H9 (cell line): Measurements from ENCODE around the gene RDH14. TPM values are rescaled to one million over a fixed set of nuclear protein-coding genes. Genes with fewer than 3 reads are reported as not detected.
A peak's percentile ranks its signal among the peaks of the same experiment; 100 is the strongest.

Source experiments
- DNase-seq: peaks from one replicate; pipeline ENCODE4 v3.0.0-alpha.2; 2017
- H2AFZ ChIP-seq: one replicate; pipeline ENCODE4 v1.6.1; 2013; ENCODE audit warnings: mild to moderate bottlenecking, low read length, control low read depth, moderate library complexity
- H2AK5ac ChIP-seq: 2 replicates; pipeline ENCODE4 v1.6.1; 2013; ENCODE audit warnings: low read length, control low read depth, mixed read lengths; ENCODE audit not compliant: insufficient read length
- H2BK120ac ChIP-seq: one replicate; pipeline ENCODE4 v1.6.1; 2013; ENCODE audit warnings: low read depth, mild to moderate bottlenecking, low read length, control low read depth, inconsistent platforms; ENCODE audit not compliant: poor library complexity, severe bottlenecking
- H2BK12ac ChIP-seq: 2 replicates; pipeline ENCODE4 v1.6.1; 2013; ENCODE audit warnings: low read length, control low read depth, mixed read lengths, low read depth; ENCODE audit not compliant: insufficient read length
- H2BK15ac ChIP-seq: 2 replicates; pipeline ENCODE4 v1.6.1; 2013; ENCODE audit warnings: low read depth, low read length, control low read depth
- H2BK20ac ChIP-seq: one replicate; pipeline ENCODE4 v1.6.1; 2013; ENCODE audit warnings: low read depth, mild to moderate bottlenecking, low read length, control low read depth, inconsistent platforms; ENCODE audit not compliant: poor library complexity, severe bottlenecking
- H2BK5ac ChIP-seq: 2 replicates; pipeline ENCODE4 v1.6.1; 2013; ENCODE audit warnings: low read length, control low read depth, mixed read lengths; ENCODE audit not compliant: insufficient read length
- H3K14ac ChIP-seq: 2 replicates; pipeline ENCODE4 v1.6.1; 2013; ENCODE audit warnings: low read length, control low read depth; ENCODE audit not compliant: insufficient read depth
- H3K18ac ChIP-seq: 2 replicates; pipeline ENCODE4 v1.6.1; 2013; ENCODE audit warnings: low read depth, mild to moderate bottlenecking, mixed read lengths, low read length, control low read depth; ENCODE audit not compliant: insufficient read length
- H3K23ac ChIP-seq: 2 replicates; pipeline ENCODE4 v1.6.1; 2013; ENCODE audit warnings: low read length, control low read depth, mixed read lengths, low read depth; ENCODE audit not compliant: insufficient read length
- H3K23me2 ChIP-seq: 2 replicates; pipeline ENCODE4 v1.6.1; 2013; ENCODE audit warnings: low read depth, mild to moderate bottlenecking, mixed read lengths, low read length, control low read depth; ENCODE audit not compliant: insufficient read length, poor library complexity, severe bottlenecking
- H3K27ac ChIP-seq: 2 replicates; pipeline ENCODE4 v1.5.1; 2013; ENCODE audit warnings: low read length, control low read depth, mixed read lengths, low read depth; ENCODE audit not compliant: insufficient read length
- H3K27me3 ChIP-seq: 2 replicates; pipeline ENCODE4 v1.6.1; 2013; ENCODE audit warnings: low read length, control low read depth, inconsistent platforms; ENCODE audit not compliant: insufficient read depth
- H3K4ac ChIP-seq: 2 replicates; pipeline ENCODE4 v1.6.1; 2013; ENCODE audit warnings: low read depth, mild to moderate bottlenecking, control low read depth, inconsistent platforms, low read length, moderate library complexity
- H3K4me1 ChIP-seq: 2 replicates; pipeline ENCODE4 v1.6.1; 2013; ENCODE audit warnings: low read length, control low read depth, inconsistent platforms; ENCODE audit not compliant: insufficient read depth
- H3K4me2 ChIP-seq: 2 replicates; pipeline ENCODE4 v1.6.1; 2013; ENCODE audit warnings: low read length, control low read depth, mixed read lengths; ENCODE audit not compliant: insufficient read length, insufficient read depth
- H3K56ac ChIP-seq: 2 replicates; pipeline ENCODE4 v1.6.1; 2013; ENCODE audit warnings: low read depth, mild to moderate bottlenecking, mixed read lengths, low read length, control low read depth; ENCODE audit not compliant: insufficient read length
- H3K79me1 ChIP-seq: 2 replicates; pipeline ENCODE4 v1.6.1; 2013; ENCODE audit warnings: low read depth, mild to moderate bottlenecking, moderate library complexity, low read length, control low read depth, inconsistent platforms; ENCODE audit not compliant: insufficient read depth, poor library complexity, severe bottlenecking
- H3K79me2 ChIP-seq: 2 replicates; pipeline ENCODE4 v1.6.1; 2013; ENCODE audit warnings: low read length, control low read depth, inconsistent platforms; ENCODE audit not compliant: insufficient read depth
- H3K9ac ChIP-seq: 2 replicates; pipeline ENCODE4 v1.6.1; 2013; ENCODE audit warnings: low read length, control low read depth, mixed read lengths; ENCODE audit not compliant: insufficient read length; ENCODE audit errors: extremely low read depth
- H3K9me3 ChIP-seq: one replicate; pipeline ENCODE4 v1.6.1; 2013; ENCODE audit warnings: low read depth, low read length, inconsistent platforms; ENCODE audit not compliant: control insufficient read depth
- H3T11ph ChIP-seq: one replicate; pipeline ENCODE4 v1.6.1; 2013; ENCODE audit warnings: mild to moderate bottlenecking, low read length, control low read depth, inconsistent platforms
- H4K20me1 ChIP-seq: one replicate; pipeline ENCODE4 v1.6.1; 2013; ENCODE audit not compliant: control insufficient read depth, insufficient read length, insufficient read depth
- H4K5ac ChIP-seq: 2 replicates; pipeline ENCODE4 v1.6.1; 2013; ENCODE audit warnings: low read depth, mild to moderate bottlenecking, mixed read lengths, low read length, control low read depth; ENCODE audit not compliant: insufficient read length
- H4K8ac ChIP-seq: replicated peaks from 2 replicates; pipeline ENCODE4 v1.6.1; 2013; ENCODE audit warnings: low read length, control low read depth, mixed read lengths, low read depth; ENCODE audit not compliant: insufficient read length
- H4K91ac ChIP-seq: 2 replicates; pipeline ENCODE4 v1.6.1; 2013; ENCODE audit warnings: low read depth, mild to moderate bottlenecking, moderate library complexity, mixed read lengths, low read length, control low read depth; ENCODE audit not compliant: insufficient read length
- H3K27ac Mint-ChIP-seq, 3 experiments: 2 replicates in 2 of 3; 3 replicates in 1 of 3; pipeline ENCODE4 v1.8.0; 2020 to 2021; ENCODE audit warnings: mixed read lengths in 3 of 3, mild to moderate bottlenecking in 1 of 3, moderate library complexity in 1 of 3
- H3K27me3 Mint-ChIP-seq: 2 replicates; pipeline ENCODE4 v1.8.0; 2021; ENCODE audit warnings: low read depth, mild to moderate bottlenecking, moderate library complexity, mixed read lengths
- H3K36me3 Mint-ChIP-seq, 3 experiments: 2 replicates in 2 of 3; 3 replicates in 1 of 3; pipeline ENCODE4 v1.8.0; 2020 to 2021; ENCODE audit warnings: low read depth in 3 of 3, mixed read lengths in 3 of 3; ENCODE audit not compliant: insufficient read depth in 1 of 3
- H3K4me1 Mint-ChIP-seq, 2 experiments: 2 replicates each; pipeline ENCODE4 v1.8.0; 2020; ENCODE audit warnings: mixed read lengths in 2 of 2
- H3K4me3 Mint-ChIP-seq, 2 experiments: 2 replicates in 1 of 2; 3 replicates in 1 of 2; pipeline ENCODE4 v1.8.0; 2020 to 2021; ENCODE audit warnings: mild to moderate bottlenecking in 2 of 2, mixed read lengths in 2 of 2, moderate library complexity in 1 of 2
- H3K9me3 Mint-ChIP-seq, 2 experiments: 2 replicates in 1 of 2; 3 replicates in 1 of 2; pipeline ENCODE4 v1.8.0; 2020; ENCODE audit warnings: mild to moderate bottlenecking in 2 of 2, mixed read lengths in 2 of 2, moderate library complexity in 1 of 2
- WGBS: extraction: QIAGEN DNeasy Blood & Tissue Kit; methylation state at CpG from one replicate; pipeline ENCODE4 v1.1.7; 2013; ENCODE audit warnings: missing lambda C conversion rate, low lambda C conversion rate, mixed read lengths; ENCODE audit not compliant: insufficient read length; ENCODE audit errors: extremely low coverage; 5-methylcytosine and 5-hydroxymethylcytosine counted together
- long read RNA-seq: library from polyadenylated mRNA; unstranded; transcript quantifications from one replicate; pipeline ENCODE4 v2.0.0, GENCODE V29; 2020
- total RNA-seq: library from RNA; stranded (reverse); gene quantifications from 2 replicates; pipeline ENCODE4 v1.2.1, GENCODE V29; 2021
- TF ChIP-seq, protein P1 (sequence below): fragments of 200-600 bp; sonication (generic); conservative IDR thresholded peaks from 3 replicates; pipeline ENCODE4 v1.8.0; 2021; ENCODE audit warnings: antibody characterized with exemption, mild to moderate bottlenecking

Gene RDH14, protein sequence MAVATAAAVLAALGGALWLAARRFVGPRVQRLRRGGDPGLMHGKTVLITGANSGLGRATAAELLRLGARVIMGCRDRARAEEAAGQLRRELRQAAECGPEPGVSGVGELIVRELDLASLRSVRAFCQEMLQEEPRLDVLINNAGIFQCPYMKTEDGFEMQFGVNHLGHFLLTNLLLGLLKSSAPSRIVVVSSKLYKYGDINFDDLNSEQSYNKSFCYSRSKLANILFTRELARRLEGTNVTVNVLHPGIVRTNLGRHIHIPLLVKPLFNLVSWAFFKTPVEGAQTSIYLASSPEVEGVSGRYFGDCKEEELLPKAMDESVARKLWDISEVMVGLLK
- total RNA-seq: 23.4 and 25.5 TPM in 2 replicates
- long read RNA-seq, transcript RDH14-201 (2 exons, 1,587 nt): major isoform, 16 of 17 reads
- long read RNA-seq, partial matches to known transcripts: 0 of 17 reads
- long read RNA-seq, other reads (novel, unspliced or antisense): 0 of 17 reads

DNA sequence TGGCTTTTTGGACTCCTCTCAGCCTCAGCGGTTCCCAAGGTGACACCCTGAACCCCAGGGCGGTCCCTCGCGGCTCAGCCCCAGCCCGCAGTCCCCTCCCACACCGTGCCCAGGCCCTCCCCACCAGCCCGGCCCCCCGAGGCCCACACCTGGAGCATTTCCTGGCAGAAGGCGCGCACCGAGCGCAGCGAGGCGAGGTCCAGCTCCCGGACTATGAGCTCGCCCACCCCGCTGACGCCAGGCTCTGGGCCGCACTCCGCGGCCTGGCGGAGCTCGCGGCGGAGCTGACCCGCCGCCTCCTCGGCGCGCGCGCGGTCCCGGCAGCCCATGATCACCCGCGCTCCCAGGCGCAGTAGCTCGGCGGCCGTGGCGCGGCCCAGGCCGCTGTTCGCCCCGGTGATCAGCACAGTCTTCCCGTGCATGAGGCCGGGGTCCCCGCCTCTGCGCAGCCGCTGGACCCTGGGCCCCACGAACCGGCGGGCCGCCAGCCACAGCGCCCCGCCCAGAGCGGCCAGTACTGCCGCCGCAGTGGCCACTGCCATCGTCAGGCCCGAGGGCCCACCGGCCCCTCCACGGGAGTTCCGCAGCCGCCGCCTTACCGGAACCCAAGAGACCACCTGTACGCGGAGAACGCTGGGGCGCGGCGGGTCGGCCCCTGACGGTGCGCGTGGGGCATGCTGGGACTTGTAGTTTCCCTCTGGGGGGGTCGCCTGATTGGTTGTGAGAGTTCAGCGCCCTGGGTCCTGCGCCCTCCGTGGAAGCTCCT lies at the start of gene RDH14:
Gene RDH14 (minus strand): TSS at position 623 of the 766 bp plus-strand sequence. CDS start 81 bp downstream, at position 542.
- H3K56ac ChIP-seq: no peak within 1 kb of the TSS
- no peak within 1 kb of the TSS for H3K23ac ChIP-seq
- H2BK120ac ChIP-seq: no peak within 1 kb of the TSS
- peaks cover 4% of the 10 kb centered on the region; the same call in 1 of the 2 replicates for H3K79me2 ChIP-seq
- H3K14ac ChIP-seq: peak within 1 kb of the TSS; percentile 5; the same call in 1 of the 2 replicates
- no peak within 1 kb of the TSS for H2BK12ac ChIP-seq
- H3K79me1 ChIP-seq: peaks cover 4% of the 10 kb centered on the region
- no CpG with 5 or more reads among the region's 81 CpGs for WGBS
- H3K9me3 Mint-ChIP-seq: no peaks in the 10 kb centered on the region
- peak within 1 kb of the TSS; percentile 91 to 93 for H3K4me3 Mint-ChIP-seq
- H3T11ph ChIP-seq: no peak within 1 kb of the TSS
- H3K27ac ChIP-seq: no peak within 1 kb of the TSS
- H3K27me3 Mint-ChIP-seq: peaks cover 1% of the 10 kb centered on the region; the same call in 1 of the 2 replicates
- no peak within 1 kb of the TSS for H2AFZ ChIP-seq
- peak within 1 kb of the TSS; percentile 62 for H3K9ac ChIP-seq
- peaks cover 5 to 7% (median 6%) of the 10 kb centered on the region in 3 experiments for H3K36me3 Mint-ChIP-seq
- no peak within 1 kb of the TSS for H4K8ac ChIP-seq
- H3K4ac ChIP-seq: no peak within 1 kb of the TSS
- peak within 1 kb of the TSS; percentile 74 for H3K4me2 ChIP-seq
- H3K27ac Mint-ChIP-seq: peak within 1 kb of the TSS; percentile 66 to 97 (median 91); a peak in 6 of 7 replicates
- TF ChIP-seq, protein P1, sequence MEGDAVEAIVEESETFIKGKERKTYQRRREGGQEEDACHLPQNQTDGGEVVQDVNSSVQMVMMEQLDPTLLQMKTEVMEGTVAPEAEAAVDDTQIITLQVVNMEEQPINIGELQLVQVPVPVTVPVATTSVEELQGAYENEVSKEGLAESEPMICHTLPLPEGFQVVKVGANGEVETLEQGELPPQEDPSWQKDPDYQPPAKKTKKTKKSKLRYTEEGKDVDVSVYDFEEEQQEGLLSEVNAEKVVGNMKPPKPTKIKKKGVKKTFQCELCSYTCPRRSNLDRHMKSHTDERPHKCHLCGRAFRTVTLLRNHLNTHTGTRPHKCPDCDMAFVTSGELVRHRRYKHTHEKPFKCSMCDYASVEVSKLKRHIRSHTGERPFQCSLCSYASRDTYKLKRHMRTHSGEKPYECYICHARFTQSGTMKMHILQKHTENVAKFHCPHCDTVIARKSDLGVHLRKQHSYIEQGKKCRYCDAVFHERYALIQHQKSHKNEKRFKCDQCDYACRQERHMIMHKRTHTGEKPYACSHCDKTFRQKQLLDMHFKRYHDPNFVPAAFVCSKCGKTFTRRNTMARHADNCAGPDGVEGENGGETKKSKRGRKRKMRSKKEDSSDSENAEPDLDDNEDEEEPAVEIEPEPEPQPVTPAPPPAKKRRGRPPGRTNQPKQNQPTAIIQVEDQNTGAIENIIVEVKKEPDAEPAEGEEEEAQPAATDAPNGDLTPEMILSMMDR: no peak
- H2BK5ac ChIP-seq: no peak within 1 kb of the TSS
- H3K27me3 ChIP-seq: no peaks in the 10 kb centered on the region
- no peak within 1 kb of the TSS for H2BK15ac ChIP-seq
- peaks cover 7% of the 10 kb centered on the region for H3K23me2 ChIP-seq
- no peak within 1 kb of the TSS for H4K91ac ChIP-seq
- H4K20me1 ChIP-seq: no peaks in the 10 kb centered on the region
- no peaks in the 10 kb centered on the region for H3K9me3 ChIP-seq
- H3K18ac ChIP-seq: peak within 1 kb of the TSS; percentile 43
- H4K5ac ChIP-seq: no peak within 1 kb of the TSS
- H2BK20ac ChIP-seq: no peak within 1 kb of the TSS
- peak; percentile 96 for DNase-seq
- peaks cover 22 to 23% of the 10 kb centered on the region in 2 experiments for H3K4me1 Mint-ChIP-seq
- H2AK5ac ChIP-seq: no peak within 1 kb of the TSS
- peaks cover 4% of the 10 kb centered on the region; the same call in 1 of the 2 replicates for H3K4me1 ChIP-seq
